ENCODE results near the gene TTBK2. TPM values are rescaled to one million over a fixed set of nuclear protein-coding genes. Genes with fewer than 3 reads are reported as not detected.
"Not testable (repeated sequence)": the region's sequence is repeated elsewhere in the genome, so short reads cannot be mapped to it uniquely, and the experiment has no call there.

Gene TTBK2
- total RNA-seq, 1 experiment from 2014 or later = 4.2 TPM

DNA sequence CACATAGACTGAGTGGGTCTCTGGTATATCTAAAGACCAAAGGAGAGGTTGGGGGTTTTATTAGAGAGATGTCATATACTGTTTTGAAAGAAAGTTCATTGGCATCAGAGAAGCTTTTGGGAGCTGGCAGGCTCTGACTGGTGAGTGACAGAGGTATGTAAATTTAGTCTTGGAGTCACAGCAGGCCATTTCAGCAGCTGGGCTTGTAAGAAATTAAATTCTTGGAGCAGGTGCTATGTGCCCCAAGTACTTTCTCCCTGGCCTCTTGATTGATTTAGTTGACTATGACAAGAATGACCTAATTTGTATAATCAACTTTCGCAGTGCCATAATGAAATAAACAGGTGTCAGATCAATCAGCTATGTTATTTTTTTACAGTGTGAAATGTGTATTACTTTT lies 135.9 kb downstream of the TTBK2 start:
- Histone ChIP-seq H3K4me3 (ENCODE audit: insufficient read depth, low read depth, low read length) (no peak overlapping the region), H3K36me3 (replicated peaks; ENCODE audit: control insufficient read depth, insufficient read depth, low read length) (no peaks in the 10 kb centered on the region; the same call in 1 of the 2 replicates), H3K27me3 (ENCODE audit: control insufficient read depth, insufficient read depth, low read length) (no peaks in the 10 kb centered on the region)
- DNase-seq = no peak

DNA sequence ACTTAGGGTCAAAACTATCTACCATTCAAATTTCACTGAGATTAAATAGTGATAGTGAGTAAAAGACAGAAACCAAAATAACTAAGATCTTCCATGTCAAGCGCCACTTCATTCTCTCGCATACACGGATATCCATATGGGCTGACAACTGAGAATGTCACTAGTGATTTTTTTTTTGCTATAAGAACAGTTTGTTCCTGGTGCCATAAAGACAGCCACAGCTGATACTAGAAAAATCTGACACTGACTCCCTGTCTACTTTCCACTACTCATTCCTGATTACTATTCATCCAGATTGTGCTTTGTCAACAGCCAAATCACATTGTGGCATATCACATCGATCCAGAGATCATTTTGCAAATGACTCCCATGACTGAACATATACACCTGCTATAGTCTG lies 137.9 kb downstream of the TTBK2 start:
- H3K4me3 ChIP-seq (ENCODE audit: insufficient read depth, low read depth, low read length) = no peak overlapping the region
- DNase-seq = no peak
- H3K27me3 ChIP-seq (ENCODE audit: control insufficient read depth, insufficient read depth, low read length) = no peaks in the 10 kb centered on the region
- no peaks in the 10 kb centered on the region; the same call in 1 of the 2 replicates for H3K36me3 ChIP-seq (replicated peaks; ENCODE audit: control insufficient read depth, insufficient read depth, low read length)

DNA sequence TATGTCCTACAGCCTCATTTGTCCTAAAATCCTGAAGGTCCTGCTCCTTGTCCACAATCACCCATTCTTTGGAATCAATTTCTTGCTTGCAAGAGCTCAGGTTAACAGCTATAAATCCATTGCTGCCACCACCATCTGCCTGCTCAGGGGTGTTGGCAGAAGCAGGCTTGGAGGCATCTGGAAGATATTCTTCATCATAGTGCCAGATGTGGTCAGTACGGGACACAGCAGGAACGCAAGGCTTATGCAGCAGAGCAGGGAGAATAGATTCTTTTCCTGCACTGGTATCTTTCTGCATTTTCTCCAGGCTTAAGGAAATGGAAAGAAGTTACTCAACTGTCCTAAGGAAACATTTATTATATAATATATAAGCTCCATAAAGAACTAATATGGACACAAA lies 145.2 kb downstream of the TTBK2 start:
- no peaks in the 10 kb centered on the region for H3K27me3 ChIP-seq (ENCODE audit: control insufficient read depth, insufficient read depth, low read length)
- no peaks in the 10 kb centered on the region; the same call in 1 of the 2 replicates for H3K36me3 ChIP-seq (replicated peaks; ENCODE audit: control insufficient read depth, insufficient read depth, low read length)
- DNase-seq = no peak
- no peak overlapping the region for H3K4me3 ChIP-seq (ENCODE audit: insufficient read depth, low read depth, low read length)

DNA sequence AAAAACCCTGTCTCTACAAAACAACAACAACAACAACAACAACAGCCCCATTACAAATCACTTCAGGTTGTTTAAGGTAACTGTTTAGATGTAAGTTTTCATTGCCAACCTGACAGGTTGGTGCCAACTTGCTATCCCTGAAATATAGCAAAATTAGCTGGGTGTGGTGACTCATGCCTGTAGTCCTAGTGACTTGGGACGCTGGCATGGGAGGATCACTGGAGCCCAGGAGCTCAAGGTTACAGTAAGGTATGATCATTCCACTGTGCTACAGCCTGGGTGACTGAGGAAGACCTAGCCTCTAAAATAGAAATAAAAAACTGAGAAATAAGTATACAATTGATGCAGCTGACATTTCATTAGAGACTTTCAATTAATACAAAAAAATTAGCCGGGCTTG lies 147.7 kb downstream of the TTBK2 start:
- H3K27me3 ChIP-seq (ENCODE audit: control insufficient read depth, insufficient read depth, low read length) = no peaks in the 10 kb centered on the region
- H3K36me3 ChIP-seq (replicated peaks; ENCODE audit: control insufficient read depth, insufficient read depth, low read length) = no peaks in the 10 kb centered on the region; the same call in 1 of the 2 replicates
- DNase-seq = no peak
- no peak overlapping the region for H3K4me3 ChIP-seq (ENCODE audit: insufficient read depth, low read depth, low read length)

DNA sequence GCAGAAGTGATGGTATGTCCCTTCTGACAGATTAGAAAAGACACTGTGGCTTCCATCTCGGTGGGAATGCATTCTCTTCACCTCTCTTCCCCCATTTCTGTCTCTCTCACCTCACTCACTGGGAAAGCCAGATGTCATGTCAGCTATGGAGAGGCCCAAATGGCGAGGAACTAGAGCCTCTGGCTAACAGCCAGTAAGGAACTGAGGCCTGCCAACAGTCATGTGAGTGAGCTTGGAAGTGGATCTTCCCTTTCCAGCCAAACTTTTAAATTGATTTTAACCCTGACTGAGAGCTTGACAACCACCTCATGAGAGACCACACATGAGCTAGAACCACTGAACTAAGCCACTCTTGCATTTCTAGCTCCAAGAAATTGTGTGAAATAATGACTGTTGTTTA lies 148.4 kb downstream of the TTBK2 start:
- Histone ChIP-seq H3K27me3 (ENCODE audit: control insufficient read depth, insufficient read depth, low read length) (no peaks in the 10 kb centered on the region), H3K36me3 (replicated peaks; ENCODE audit: control insufficient read depth, insufficient read depth, low read length) (no peaks in the 10 kb centered on the region; the same call in 1 of the 2 replicates), H3K4me3 (ENCODE audit: insufficient read depth, low read depth, low read length) (no peak overlapping the region)
- DNase-seq = no peak

DNA sequence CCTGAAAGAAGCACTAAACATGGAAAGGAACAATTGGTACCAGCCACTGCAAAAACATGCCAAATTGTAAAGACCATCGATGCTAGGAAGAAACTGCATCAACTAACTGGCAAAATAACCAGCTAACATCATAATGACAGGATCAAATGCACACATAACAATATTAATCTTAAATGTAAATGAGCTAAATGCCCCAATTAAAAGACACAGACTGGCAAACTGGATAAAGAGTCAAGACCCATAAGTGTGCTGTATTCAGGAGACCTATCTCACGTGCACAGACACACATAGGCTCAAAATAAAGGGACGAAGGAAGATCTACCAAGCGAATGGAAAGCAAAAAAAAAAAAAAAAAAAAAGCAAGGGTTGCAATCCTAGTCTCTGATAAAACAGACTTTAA lies 154.5 kb downstream of the TTBK2 start:
- not testable (repeated sequence) for H3K27me3 ChIP-seq (ENCODE audit: control insufficient read depth, insufficient read depth, low read length); DNase-seq; H3K4me3 ChIP-seq (ENCODE audit: insufficient read depth, low read depth, low read length); H3K36me3 ChIP-seq (replicated peaks; ENCODE audit: control insufficient read depth, insufficient read depth, low read length)

DNA sequence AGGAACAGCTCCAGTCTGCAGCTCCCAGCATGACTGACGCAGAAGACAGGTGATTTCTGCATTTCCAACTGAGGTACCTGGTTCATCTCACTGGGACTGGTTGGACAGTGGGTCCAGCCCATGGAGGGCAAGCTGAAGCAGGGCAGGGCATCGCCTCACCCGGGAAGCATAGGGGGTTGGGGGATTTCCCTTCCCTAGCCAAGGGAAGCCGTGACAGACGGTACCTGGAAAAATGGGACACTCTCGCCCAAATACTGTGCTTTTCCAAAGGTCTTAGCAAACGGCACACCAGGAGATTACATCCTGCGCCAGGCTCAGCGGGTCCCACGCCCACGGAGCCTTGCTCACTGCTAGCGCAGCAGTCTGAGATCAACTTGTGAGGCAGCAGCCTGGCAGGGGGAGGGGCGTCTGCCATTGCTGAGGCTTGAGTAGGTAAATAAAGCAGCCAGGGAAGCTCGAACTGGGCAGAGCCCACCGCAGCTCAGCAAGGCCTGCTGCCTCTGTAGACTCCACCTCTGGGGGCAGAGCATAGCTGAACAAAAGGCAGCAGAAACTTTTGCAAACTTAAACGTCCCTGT lies 156.3 kb downstream of the TTBK2 start:
- not testable (repeated sequence) for H3K27me3 ChIP-seq (ENCODE audit: control insufficient read depth, insufficient read depth, low read length); H3K4me3 ChIP-seq (ENCODE audit: insufficient read depth, low read depth, low read length); H3K36me3 ChIP-seq (replicated peaks; ENCODE audit: control insufficient read depth, insufficient read depth, low read length); DNase-seq

DNA sequence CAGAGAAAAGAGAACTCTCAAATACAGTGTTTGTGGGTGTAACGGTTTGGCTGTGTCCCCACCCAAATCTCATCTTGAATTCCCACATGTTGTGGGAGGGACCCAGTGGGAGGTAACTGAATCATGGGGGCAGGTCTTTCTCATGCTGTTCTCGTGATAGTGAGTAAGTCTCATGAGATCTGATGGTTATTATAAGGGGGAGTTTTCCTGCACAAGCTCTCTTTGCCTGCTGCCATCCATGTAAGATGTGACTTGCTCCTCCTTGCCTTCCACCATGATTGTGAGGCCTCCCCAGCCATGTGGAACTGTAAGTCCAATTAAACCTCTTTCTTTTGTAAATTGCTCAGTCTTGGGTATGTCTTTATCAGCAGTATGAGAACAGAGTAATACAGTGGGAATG lies 158.8 kb downstream of the TTBK2 start:
- not testable (repeated sequence) for H3K36me3 ChIP-seq (replicated peaks; ENCODE audit: control insufficient read depth, insufficient read depth, low read length); DNase-seq; H3K4me3 ChIP-seq (ENCODE audit: insufficient read depth, low read depth, low read length); H3K27me3 ChIP-seq (ENCODE audit: control insufficient read depth, insufficient read depth, low read length)

DNA sequence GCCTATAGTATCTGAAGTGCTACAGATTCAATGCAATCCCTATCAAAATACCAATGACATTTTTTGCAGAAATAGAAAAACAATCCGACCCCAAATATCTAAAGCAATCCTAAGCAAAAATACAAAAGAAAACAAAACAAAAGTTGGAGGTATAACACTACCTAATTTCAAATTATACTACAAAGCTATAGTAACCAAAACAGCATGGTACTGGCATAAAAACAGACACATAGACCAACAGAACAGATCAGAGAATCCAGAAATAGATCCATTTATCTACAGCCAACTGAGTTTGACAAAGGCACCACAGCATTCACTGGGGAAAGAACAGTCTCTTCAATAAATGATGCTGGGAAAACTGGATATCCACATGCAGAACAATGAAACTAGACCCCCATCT lies 159.8 kb downstream of the TTBK2 start:
- Histone ChIP-seq H3K36me3 (replicated peaks; ENCODE audit: control insufficient read depth, insufficient read depth, low read length) (no peaks in the 10 kb centered on the region), H3K4me3 (ENCODE audit: insufficient read depth, low read depth, low read length) (no peak overlapping the region), H3K27me3 (ENCODE audit: control insufficient read depth, insufficient read depth, low read length) (no peaks in the 10 kb centered on the region)
- no peak for DNase-seq

DNA sequence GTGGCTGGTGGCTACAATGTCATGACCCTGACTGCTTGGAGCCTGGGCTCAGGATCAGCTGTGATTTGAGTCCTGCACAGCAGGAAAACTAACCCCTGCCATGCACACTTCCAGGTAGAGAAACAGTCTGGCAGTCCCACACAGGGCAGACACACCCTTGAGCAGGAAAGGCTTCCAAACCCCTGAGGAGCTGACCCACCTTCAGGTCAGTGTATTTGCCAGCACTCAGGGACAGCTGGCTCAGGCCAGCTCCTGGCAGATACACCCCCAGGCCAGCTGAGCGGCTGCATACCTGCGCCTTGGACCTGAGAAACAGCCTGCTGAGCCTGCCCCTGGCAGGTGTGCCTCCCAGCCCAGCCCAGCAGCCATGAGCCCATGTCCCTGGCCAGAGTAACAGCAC lies 161.5 kb downstream of the TTBK2 start:
- peak; percentile 26 for DNase-seq
- Histone ChIP-seq H3K4me3 (ENCODE audit: insufficient read depth, low read depth, low read length) (no peak overlapping the region), H3K27me3 (ENCODE audit: control insufficient read depth, insufficient read depth, low read length) (no peaks in the 10 kb centered on the region), H3K36me3 (replicated peaks; ENCODE audit: control insufficient read depth, insufficient read depth, low read length) (no peaks in the 10 kb centered on the region)

DNA sequence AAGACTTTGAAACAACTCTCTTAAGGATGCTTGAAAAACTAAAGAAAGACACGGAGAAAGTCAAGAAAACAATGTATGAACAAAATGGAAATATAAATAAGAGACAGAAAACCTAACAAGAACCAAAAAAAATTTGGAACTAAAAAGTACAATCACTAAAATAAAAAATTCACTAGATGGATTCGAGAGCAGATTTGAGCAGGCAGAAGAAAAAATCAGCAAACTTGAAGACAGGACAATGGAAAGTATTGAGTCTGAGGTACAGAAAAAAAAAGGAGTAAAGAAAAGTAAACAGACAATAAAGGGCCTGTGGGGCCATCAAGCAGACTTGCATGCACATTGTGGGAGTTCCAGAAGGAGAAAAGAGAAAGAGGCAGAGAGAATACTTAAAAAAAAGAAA lies 170.3 kb downstream of the TTBK2 start:
- Histone ChIP-seq H3K4me3 (ENCODE audit: insufficient read depth, low read depth, low read length) (no peak overlapping the region), H3K27me3 (ENCODE audit: control insufficient read depth, insufficient read depth, low read length) (no peaks in the 10 kb centered on the region), H3K36me3 (replicated peaks; ENCODE audit: control insufficient read depth, insufficient read depth, low read length) (peaks cover 2% of the 10 kb centered on the region)
- DNase-seq = no peak

DNA sequence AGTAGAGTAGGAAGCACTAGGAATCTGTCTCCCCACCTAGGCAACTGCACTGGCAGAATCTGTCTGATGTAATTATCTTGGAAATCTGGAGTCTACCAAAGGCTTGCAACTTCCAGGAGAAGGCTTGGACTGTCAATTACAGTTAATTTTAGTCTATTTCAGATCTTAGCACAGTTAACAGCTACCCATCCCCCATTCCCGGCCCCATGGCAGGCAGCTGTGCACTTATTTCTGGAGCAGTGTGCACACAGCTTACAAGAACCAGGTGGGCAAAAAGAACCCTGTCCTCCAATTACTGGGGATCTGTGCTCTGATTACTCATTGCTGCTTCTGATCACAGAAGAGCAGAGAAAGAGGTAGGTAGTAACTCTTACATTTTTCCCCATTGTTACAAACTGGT lies 171.3 kb downstream of the TTBK2 start:
- H3K27me3 ChIP-seq (ENCODE audit: control insufficient read depth, insufficient read depth, low read length) = no peaks in the 10 kb centered on the region
- no peak overlapping the region for H3K4me3 ChIP-seq (ENCODE audit: insufficient read depth, low read depth, low read length)
- DNase-seq = no peak
- H3K36me3 ChIP-seq (replicated peaks; ENCODE audit: control insufficient read depth, insufficient read depth, low read length) = peaks cover 2% of the 10 kb centered on the region

DNA sequence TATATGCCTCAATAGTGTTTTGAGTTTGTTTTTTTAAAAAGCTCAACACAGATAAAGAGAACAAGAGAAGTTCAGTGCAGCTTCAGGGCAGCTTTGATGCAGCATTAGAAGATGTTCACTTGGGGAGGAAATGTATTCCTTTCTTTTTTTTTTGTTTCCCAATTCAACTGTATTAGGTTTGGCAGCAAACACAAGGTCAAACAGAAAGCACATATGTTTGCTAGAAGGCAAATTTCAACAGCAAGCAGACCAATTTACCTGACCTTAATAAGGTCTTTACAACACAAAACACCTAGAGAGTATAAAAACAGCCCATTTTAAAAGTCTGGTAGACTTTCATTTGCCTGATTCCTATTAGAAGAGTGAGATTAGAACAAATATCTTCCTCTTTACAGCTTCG lies 176.4 kb downstream of the TTBK2 start:
- Histone ChIP-seq H3K4me3 (ENCODE audit: insufficient read depth, low read depth, low read length) (no peak overlapping the region), H3K27me3 (ENCODE audit: control insufficient read depth, insufficient read depth, low read length) (no peaks in the 10 kb centered on the region), H3K36me3 (replicated peaks; ENCODE audit: control insufficient read depth, insufficient read depth, low read length) (peaks cover 2% of the 10 kb centered on the region)
- no peak for DNase-seq

DNA sequence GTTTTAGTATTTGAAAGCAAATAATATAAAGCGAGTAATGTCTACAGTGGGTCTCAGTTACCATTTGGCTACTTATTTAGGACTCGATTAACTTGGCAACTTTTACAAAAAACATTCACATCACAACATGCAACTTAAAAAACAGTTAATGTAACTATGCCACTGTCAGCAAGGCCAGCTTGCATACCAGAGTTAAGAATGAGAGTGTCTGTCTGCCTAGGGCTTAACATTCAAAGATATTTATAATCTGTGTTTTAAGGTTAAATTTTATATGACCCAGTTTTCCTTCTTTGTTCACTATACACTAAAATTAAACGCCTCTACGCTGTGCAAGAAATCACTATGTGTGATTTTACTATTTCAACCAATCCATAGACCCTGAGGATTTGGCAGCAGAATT lies 178.4 kb downstream of the TTBK2 start:
- H3K4me3 ChIP-seq (ENCODE audit: insufficient read depth, low read depth, low read length) = no peak overlapping the region
- H3K36me3 ChIP-seq (replicated peaks; ENCODE audit: control insufficient read depth, insufficient read depth, low read length) = peaks cover 2% of the 10 kb centered on the region
- no peaks in the 10 kb centered on the region for H3K27me3 ChIP-seq (ENCODE audit: control insufficient read depth, insufficient read depth, low read length)
- DNase-seq = no peak

DNA sequence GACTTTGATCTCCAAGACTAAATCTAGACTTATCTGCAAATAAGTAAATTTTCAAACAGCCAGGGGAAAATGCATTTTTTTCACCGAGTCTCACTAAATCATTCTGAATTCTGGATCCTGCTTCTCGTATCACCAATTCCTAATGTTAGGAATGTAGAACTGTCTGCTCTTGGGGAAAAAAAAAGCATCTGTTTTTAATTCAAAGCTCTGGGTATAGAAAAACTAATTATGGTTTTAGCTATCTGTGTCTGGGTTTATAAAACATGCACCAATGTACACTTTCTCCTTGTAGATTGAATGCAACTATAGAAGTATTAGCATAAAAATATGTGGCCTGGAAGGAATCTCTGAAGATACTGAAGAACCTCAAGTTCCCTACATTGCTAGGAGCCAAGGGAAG lies 178.9 kb downstream of the TTBK2 start:
- DNase-seq = no peak
- Histone ChIP-seq H3K36me3 (replicated peaks; ENCODE audit: control insufficient read depth, insufficient read depth, low read length) (peaks cover 2% of the 10 kb centered on the region), H3K27me3 (ENCODE audit: control insufficient read depth, insufficient read depth, low read length) (no peaks in the 10 kb centered on the region), H3K4me3 (ENCODE audit: insufficient read depth, low read depth, low read length) (no peak overlapping the region)

Measured in H7 (cell line).